Urinary bladder (tissue), 4 donors: Measurements from ENCODE around the gene MAP3K7. TPM values are rescaled to one million over a fixed set of nuclear protein-coding genes. Genes with fewer than 3 reads are reported as not detected.

Experiments used
- DNase-seq: peaks from one replicate; pipeline ENCODE4 v3.0.0-alpha.2; 2015; ENCODE audit errors: extremely low spot score
- H3K27ac ChIP-seq: one replicate; pipeline ENCODE4 v1.5.1; 2013; ENCODE audit warnings: low read depth, mild to moderate bottlenecking, moderate library complexity
- H3K36me3 ChIP-seq: one replicate; pipeline ENCODE4 v1.6.1; 2013; ENCODE audit warnings: mild to moderate bottlenecking, moderate library complexity; ENCODE audit not compliant: insufficient read depth
- H3K4me1 ChIP-seq: one replicate; pipeline ENCODE4 v1.6.1; 2013; ENCODE audit warnings: mild to moderate bottlenecking, moderate library complexity; ENCODE audit not compliant: insufficient read depth
- H3K4me3 ChIP-seq: one replicate; pipeline ENCODE4 v1.5.1; 2013; ENCODE audit warnings: low read depth, low read length
- WGBS: extraction: QIAGEN DNeasy Blood & Tissue Kit; methylation state at CpG from one replicate; pipeline ENCODE4 v1.1.7; 2013; 5-methylcytosine and 5-hydroxymethylcytosine counted together
- polyA plus RNA-seq: library from polyadenylated mRNA; stranded (reverse); fragments of 200-250 nt; gene quantifications from one replicate; pipeline ENCODE4 v1.2.3, GENCODE V29; 2013
- total RNA-seq: library from RNA; depleted of rRNA; stranded (reverse); fragments of >200 nt; gene quantifications from one replicate; pipeline ENCODE4 v1.2.3, GENCODE V29; 2014
- donor health status: healthy with polysubstance abuse.
- donor health status: healthy.

The MAP3K7 gene
- total and polyA plus RNA-seq, 2 donors = 15.4 to 63.2 TPM

GRCh38 chr6:90479603-90479926 is 107.3 kb downstream of the MAP3K7 start:
- Histone ChIP-seq H3K27ac (no peak overlapping the region), H3K4me3 (no peak overlapping the region), H3K36me3 (no peaks in the 10 kb centered on the region), H3K4me1 (no peaks in the 10 kb centered on the region)
- 89% methylated on average over 1 of the region's 1 CpG for WGBS
- DNase-seq = no peak

- H3K4me1 ChIP-seq = no peaks in the 10 kb centered on the region
- 36% methylated on average over 15 of the region's 15 CpGs for WGBS
- peak; percentile 86 for DNase-seq
- H3K36me3 ChIP-seq = no peaks in the 10 kb centered on the region
- no peak overlapping the region for H3K4me3 ChIP-seq
- no peak overlapping the region for H3K27ac ChIP-seq
Measured at GRCh38 chr6:90478789-90479602, 107.9 kb downstream of the MAP3K7 start.

GRCh38 chr6:90478278-90478677 is 108.6 kb downstream of the MAP3K7 start:
- no peak overlapping the region for H3K4me3 ChIP-seq
- no peaks in the 10 kb centered on the region for H3K36me3 ChIP-seq
- H3K4me1 ChIP-seq = no peaks in the 10 kb centered on the region
- DNase-seq = no peak
- 95% methylated on average over 4 of the region's 4 CpGs for WGBS
- no peak overlapping the region for H3K27ac ChIP-seq

GRCh38 chr6:90477366-90477765 is 109.5 kb downstream of the MAP3K7 start:
- DNase-seq = no peak
- no peak overlapping the region for H3K4me3 ChIP-seq
- 90% methylated on average over 4 of the region's 4 CpGs for WGBS
- H3K4me1 ChIP-seq = no peaks in the 10 kb centered on the region
- no peaks in the 10 kb centered on the region for H3K36me3 ChIP-seq
- no peak overlapping the region for H3K27ac ChIP-seq

- Histone ChIP-seq H3K36me3 (no peaks in the 10 kb centered on the region), H3K27ac (no peak overlapping the region), H3K4me1 (no peaks in the 10 kb centered on the region), H3K4me3 (no peak overlapping the region)
- DNase-seq = no peak
- 90% methylated on average over 9 of the region's 9 CpGs for WGBS
Measured at GRCh38 chr6:90472716-90473115, 114.2 kb downstream of the MAP3K7 start.

- H3K4me1 ChIP-seq = no peaks in the 10 kb centered on the region
- no peak overlapping the region for H3K4me3 ChIP-seq
- no peaks in the 10 kb centered on the region for H3K36me3 ChIP-seq
- DNase-seq = no peak
- no peak overlapping the region for H3K27ac ChIP-seq
- WGBS = 43% methylated on average over 4 of the region's 4 CpGs
Measured at GRCh38 chr6:90471263-90471662, 115.6 kb downstream of the MAP3K7 start.

GRCh38 chr6:90469906-90470305 is 117.0 kb downstream of the MAP3K7 start:
- H3K36me3 ChIP-seq = no peaks in the 10 kb centered on the region
- H3K27ac ChIP-seq = no peak overlapping the region
- H3K4me1 ChIP-seq = no peaks in the 10 kb centered on the region
- WGBS = 81% methylated on average over 2 of the region's 2 CpGs
- no peak for DNase-seq
- no peak overlapping the region for H3K4me3 ChIP-seq

- Histone ChIP-seq H3K36me3 (no peaks in the 10 kb centered on the region), H3K27ac (no peak overlapping the region), H3K4me1 (no peaks in the 10 kb centered on the region), H3K4me3 (no peak overlapping the region)
- WGBS = 86% methylated on average over 1 of the region's 1 CpG
- no peak for DNase-seq
Measured at GRCh38 chr6:90468859-90469258, 118.0 kb downstream of the MAP3K7 start.

GRCh38 chr6:90468080-90468479 is 118.8 kb downstream of the MAP3K7 start:
- no peak for DNase-seq
- no peaks in the 10 kb centered on the region for H3K36me3 ChIP-seq
- H3K4me3 ChIP-seq = no peak overlapping the region
- no peaks in the 10 kb centered on the region for H3K4me1 ChIP-seq
- 91% methylated on average over 7 of the region's 7 CpGs for WGBS
- no peak overlapping the region for H3K27ac ChIP-seq

GRCh38 chr6:90467546-90467945 is 119.3 kb downstream of the MAP3K7 start:
- DNase-seq = no peak
- no peak overlapping the region for H3K4me3 ChIP-seq

GRCh38 chr6:90466154-90466940 is 120.5 kb downstream of the MAP3K7 start:
- Histone ChIP-seq H3K36me3 (no peaks in the 10 kb centered on the region), H3K27ac (no peak overlapping the region), H3K4me3 (no peak overlapping the region), H3K4me1 (no peaks in the 10 kb centered on the region)
- no peak for DNase-seq
- WGBS = 52% methylated on average over 8 of the region's 8 CpGs

More at GRCh38 chr6:90467546-90467945, 119.3 kb downstream of the MAP3K7 start:
- H3K36me3 ChIP-seq = no peaks in the 10 kb centered on the region
- H3K27ac ChIP-seq = no peak overlapping the region
- no peaks in the 10 kb centered on the region for H3K4me1 ChIP-seq

GRCh38 chr6:90465686-90466085 is 121.2 kb downstream of the MAP3K7 start:
- DNase-seq = no peak
- no peak overlapping the region for H3K4me3 ChIP-seq
- WGBS = 88% methylated on average over 2 of the region's 2 CpGs
- H3K4me1 ChIP-seq = no peaks in the 10 kb centered on the region
- H3K27ac ChIP-seq = no peak overlapping the region
- no peaks in the 10 kb centered on the region for H3K36me3 ChIP-seq

- no peaks in the 10 kb centered on the region for H3K36me3 ChIP-seq
Measured at GRCh38 chr6:90464507-90464906, 122.4 kb downstream of the MAP3K7 start.

GRCh38 chr6:90463874-90464273 is 123.0 kb downstream of the MAP3K7 start:
- DNase-seq = no peak
- Histone ChIP-seq H3K27ac (no peak overlapping the region), H3K4me1 (no peaks in the 10 kb centered on the region), H3K36me3 (no peaks in the 10 kb centered on the region), H3K4me3 (no peak overlapping the region)
- WGBS = 89% methylated on average over 4 of the region's 4 CpGs

More at GRCh38 chr6:90464507-90464906, 122.4 kb downstream of the MAP3K7 start:
- no peak overlapping the region for H3K4me3 ChIP-seq
- no peaks in the 10 kb centered on the region for H3K4me1 ChIP-seq
- no peak for DNase-seq
- H3K27ac ChIP-seq = no peak overlapping the region
- WGBS = 66% methylated on average over 7 of the region's 7 CpGs
